BE2C (cell line): ENCODE data around the gene LAPTM5.
"Not testable (repeated sequence)": the region's sequence is repeated elsewhere in the genome, so short reads cannot be mapped to it uniquely, and the experiment has no call there.

ENCODE experiments used
- DNase-seq: peaks from one replicate; pipeline ENCODE4 v3.0.0-alpha.2; 2020
- H3K27me3 ChIP-seq: fragments of 250-450 bp; sonication (Bioruptor Pico); 2 replicates; pipeline ENCODE4 v1.5.1; 2020; ENCODE audit warnings: mild to moderate bottlenecking
- H3K36me3 ChIP-seq: fragments of 250-450 bp; sonication (Bioruptor Pico); 2 replicates; pipeline ENCODE4 v1.5.1; 2020; ENCODE audit warnings: mild to moderate bottlenecking
- H3K4me1 ChIP-seq: fragments of 250-450 bp; sonication (Bioruptor Pico); 2 replicates; pipeline ENCODE4 v1.5.1; 2020
- H3K4me3 ChIP-seq: 2 replicates; pipeline ENCODE4 v1.5.1; 2011; ENCODE audit warnings: low read depth, low read length
- H3K9me3 ChIP-seq: fragments of 250-450 bp; sonication (Bioruptor Pico); 2 replicates; pipeline ENCODE4 v1.5.1; 2020
- TF ChIP-seq, protein P1 (sequence below): IDR thresholded peaks from 2 replicates; pipeline ENCODE4 v1.5.1; 2012; ENCODE audit warnings: mild to moderate bottlenecking, low read depth, low read length

LAPTM5 gene

DNA sequence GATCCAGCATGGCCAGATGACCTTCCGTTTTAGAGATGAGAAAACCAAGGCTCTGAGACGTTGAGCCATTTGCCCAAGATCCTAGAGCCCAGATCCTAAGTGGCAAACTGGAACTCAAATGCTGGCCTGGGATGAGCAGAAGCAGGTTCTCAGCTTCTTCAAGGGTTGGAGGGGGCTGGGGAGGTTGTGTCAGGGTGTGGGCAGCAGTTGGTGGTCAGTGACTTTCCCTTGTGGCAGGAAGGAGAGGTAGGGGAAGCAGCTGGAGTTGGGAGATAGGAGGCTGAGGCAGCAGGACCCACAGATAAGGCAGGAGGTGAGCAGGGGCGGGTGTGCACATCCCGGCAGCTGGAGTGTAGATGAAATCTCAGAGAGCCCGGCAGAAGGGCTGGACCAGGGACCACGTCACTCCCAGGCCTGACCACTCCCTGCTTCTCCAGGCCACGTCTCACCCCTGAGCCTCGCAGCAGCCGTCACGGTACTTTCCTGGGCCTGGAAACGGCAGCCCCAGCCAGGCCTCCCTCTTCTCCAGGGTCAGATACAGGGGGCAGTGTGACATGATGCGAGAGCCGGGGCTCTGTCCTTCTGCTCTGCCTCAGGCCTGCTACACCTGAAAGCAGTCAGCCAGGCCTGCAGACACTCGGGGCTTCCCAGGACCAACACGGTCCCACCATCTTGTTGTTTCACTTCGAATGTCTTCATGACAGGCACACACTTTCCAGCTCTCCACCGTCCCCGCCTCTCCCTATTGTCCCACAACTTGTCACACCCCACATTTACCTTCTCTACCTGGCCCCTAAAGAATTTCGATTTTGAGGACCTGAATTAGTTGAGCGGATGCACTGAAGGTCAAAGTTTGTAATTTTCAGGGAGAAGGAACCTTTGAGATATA, 11.5 kb upstream of the LAPTM5 start:
- peak; percentile 76 for DNase-seq
- Histone ChIP-seq H3K4me3 (no peak overlapping the region), H3K4me1 (0 out of 2 replicates have a peak, but pooled peaks cover 3% of the 10 kb centered on the region), H3K9me3 (no peaks in the 10 kb centered on the region), H3K36me3 (no peaks in the 10 kb centered on the region), H3K27me3 (no peaks in the 10 kb centered on the region)
- TF ChIP-seq, protein P1, sequence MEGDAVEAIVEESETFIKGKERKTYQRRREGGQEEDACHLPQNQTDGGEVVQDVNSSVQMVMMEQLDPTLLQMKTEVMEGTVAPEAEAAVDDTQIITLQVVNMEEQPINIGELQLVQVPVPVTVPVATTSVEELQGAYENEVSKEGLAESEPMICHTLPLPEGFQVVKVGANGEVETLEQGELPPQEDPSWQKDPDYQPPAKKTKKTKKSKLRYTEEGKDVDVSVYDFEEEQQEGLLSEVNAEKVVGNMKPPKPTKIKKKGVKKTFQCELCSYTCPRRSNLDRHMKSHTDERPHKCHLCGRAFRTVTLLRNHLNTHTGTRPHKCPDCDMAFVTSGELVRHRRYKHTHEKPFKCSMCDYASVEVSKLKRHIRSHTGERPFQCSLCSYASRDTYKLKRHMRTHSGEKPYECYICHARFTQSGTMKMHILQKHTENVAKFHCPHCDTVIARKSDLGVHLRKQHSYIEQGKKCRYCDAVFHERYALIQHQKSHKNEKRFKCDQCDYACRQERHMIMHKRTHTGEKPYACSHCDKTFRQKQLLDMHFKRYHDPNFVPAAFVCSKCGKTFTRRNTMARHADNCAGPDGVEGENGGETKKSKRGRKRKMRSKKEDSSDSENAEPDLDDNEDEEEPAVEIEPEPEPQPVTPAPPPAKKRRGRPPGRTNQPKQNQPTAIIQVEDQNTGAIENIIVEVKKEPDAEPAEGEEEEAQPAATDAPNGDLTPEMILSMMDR: 0 out of 2 replicates have a peak, but pooled peaks have one; percentile 5

DNA sequence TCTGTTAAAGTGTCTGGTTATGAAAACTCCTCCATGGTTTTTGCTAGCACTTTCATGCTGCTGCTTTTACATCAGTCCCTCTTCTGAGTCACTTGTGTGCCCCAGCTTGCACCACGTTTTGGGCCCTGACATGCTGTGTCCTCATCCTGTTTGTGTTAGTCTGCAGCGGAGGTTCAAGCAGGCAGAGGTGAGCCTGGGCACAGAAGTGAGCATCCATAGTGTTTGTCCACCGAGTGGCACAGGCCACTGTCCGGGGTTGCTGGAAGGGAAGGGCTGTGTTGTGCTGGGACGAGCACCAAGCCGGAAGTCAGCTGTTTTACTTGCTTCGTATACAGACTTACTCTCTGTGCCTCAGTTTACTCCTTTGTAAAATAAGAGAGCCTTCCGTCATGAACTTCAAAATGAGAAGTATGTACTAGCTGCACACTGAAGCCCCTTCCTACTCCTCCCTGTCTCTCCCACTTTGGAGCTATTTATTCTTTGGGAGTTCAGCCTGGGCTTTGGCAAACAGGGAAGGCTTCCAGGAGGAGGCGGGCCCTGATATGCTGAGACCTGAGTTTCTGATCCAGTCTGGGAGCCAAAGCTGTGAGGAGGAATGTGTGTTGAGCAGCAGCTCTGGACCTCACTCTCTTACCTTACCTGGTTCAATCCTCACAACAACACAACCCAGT, 10.7 kb upstream of the LAPTM5 start:
- H3K36me3 ChIP-seq: no peaks in the 10 kb centered on the region
- no peak for DNase-seq
- H3K9me3 ChIP-seq: no peaks in the 10 kb centered on the region
- TF ChIP-seq, protein P1: no peak
- no peak overlapping the region for H3K4me3 ChIP-seq
- 0 out of 2 replicates have a peak, but pooled peaks cover 3% of the 10 kb centered on the region for H3K4me1 ChIP-seq
- no peaks in the 10 kb centered on the region for H3K27me3 ChIP-seq

DNA sequence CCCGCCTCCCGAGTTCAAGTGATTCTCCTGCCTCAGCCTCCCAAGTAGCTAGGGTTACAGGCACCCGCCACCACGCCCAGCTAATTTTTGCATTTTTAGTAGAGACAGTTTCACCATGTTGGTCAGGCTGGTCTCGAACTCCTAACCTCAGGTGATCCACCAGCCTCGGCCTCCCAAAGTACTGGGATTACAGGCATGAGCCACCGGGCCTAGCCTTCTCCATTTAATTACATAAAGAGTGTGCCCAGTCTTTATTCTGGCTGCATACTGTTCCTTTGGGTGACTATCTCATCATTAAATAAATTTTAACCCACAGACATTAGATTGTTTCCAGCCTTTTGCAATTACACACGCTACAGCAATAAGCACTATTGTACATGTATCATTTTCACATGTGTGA, 9.4 kb upstream of the LAPTM5 start:
- not testable (repeated sequence) for H3K9me3 ChIP-seq, H3K36me3 ChIP-seq, H3K4me1 ChIP-seq, H3K27me3 ChIP-seq, DNase-seq, H3K4me3 ChIP-seq

DNA sequence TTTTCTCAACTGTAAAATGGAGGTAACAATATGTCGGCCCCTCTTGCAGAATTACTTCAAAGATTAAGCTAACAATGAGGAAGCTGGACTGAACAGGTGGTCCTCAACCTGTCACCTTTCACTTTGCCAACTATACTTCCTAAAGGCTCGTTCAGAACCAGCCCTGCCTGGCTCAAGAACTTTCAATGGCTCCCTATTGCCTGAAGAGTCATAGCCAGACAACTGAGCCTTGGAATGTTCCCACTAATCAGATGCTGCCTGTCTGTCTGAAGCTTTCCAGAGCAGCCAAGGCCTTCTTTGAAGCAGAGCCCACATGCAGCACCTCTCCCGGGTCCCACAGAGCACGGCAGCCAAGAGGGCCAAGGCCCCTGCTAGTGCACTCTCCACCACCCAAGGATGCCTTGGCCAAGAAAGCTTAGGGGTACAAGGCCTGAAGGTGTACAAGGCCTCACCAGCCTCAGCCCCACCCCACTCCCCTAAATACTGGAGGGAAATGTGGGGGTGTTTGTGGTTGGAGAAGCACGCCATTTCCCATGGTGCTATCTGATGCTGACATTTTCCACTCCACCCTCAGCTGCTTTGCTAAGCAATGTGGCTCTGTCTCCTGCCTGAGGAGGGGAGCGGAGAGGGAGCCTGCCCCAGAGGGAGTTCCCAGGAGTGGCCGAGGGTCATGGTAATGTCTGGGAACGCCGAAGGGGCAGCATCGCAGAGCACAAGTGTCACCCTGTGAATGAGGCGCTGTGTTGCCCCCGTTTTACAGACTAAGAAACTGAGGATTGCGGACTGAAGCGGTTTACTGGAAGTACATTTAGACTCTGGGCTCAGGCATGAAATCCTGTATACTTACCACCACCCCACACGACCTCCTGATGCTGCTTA, 8.2 kb upstream of the LAPTM5 start:
- TF ChIP-seq, protein P1: no peak
- Histone ChIP-seq H3K36me3 (no peaks in the 10 kb centered on the region), H3K4me1 (0 out of 2 replicates have a peak, but pooled peaks cover 3% of the 10 kb centered on the region), H3K4me3 (no peak overlapping the region), H3K27me3 (no peaks in the 10 kb centered on the region), H3K9me3 (no peaks in the 10 kb centered on the region)
- DNase-seq: no peak

DNA sequence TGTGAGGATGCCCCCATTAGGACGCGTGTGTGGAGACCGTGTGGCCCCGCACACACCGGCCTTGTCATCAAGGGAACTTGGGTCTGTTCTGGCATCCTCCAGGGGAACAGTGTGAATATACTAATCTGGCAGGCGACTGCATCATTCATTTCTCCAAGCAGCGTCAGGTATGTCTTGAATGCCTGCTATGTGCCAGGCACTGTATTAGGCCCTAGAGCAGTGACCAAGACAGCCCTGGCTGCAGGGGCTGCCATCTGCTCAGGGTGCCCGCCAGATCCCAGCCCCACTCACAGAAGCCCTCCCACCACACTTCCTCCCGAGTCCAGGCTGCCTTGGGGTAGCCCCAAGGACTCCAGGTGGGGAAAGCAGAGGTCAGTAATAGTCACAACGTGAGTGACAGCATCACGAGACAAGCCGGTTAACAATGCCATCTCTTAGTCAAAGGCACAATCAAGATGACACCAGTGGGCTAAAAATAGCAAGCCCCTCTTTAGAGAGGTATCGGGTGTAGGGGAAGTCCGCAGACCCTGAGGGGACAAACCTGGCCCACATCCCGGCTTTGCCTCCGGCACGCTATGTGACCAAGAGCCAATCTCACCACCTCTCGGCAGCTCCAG, 7.5 kb upstream of the LAPTM5 start:
- no peaks in the 10 kb centered on the region for H3K36me3 ChIP-seq
- 0 out of 2 replicates have a peak, but pooled peaks cover 3% of the 10 kb centered on the region for H3K4me1 ChIP-seq
- H3K4me3 ChIP-seq: no peak overlapping the region
- TF ChIP-seq, protein P1: no peak
- no peak for DNase-seq
- no peaks in the 10 kb centered on the region for H3K9me3 ChIP-seq
- no peaks in the 10 kb centered on the region for H3K27me3 ChIP-seq

DNA sequence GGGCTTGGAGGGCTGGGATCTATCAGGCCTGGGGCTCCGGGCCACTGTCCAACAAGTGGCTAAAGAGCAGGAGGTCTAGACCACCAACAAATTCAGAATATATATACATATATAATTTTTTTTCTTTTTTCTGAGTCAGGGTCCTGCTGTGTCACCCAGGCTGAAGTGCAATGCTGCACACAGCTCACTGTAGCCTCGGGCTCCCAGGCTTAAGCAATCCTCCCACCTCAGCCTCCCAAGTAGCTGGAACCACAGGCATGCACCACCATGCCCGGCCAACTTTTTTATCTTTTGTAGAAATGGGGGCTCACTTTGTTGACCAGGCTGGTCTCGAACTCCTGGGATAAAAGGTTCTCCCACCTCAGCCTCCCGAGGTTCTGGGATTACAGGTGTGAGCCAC, 6.8 kb upstream of the LAPTM5 start:
- TF ChIP-seq, protein P1: no peak
- Histone ChIP-seq H3K4me1 (0 out of 2 replicates have a peak, but pooled peaks cover 3% of the 10 kb centered on the region), H3K4me3 (no peak overlapping the region), H3K9me3 (no peaks in the 10 kb centered on the region), H3K27me3 (no peaks in the 10 kb centered on the region), H3K36me3 (no peaks in the 10 kb centered on the region)
- no peak for DNase-seq
